ENCODE results near the gene CLCNKB.
"Not testable (repeated sequence)": the region's sequence is repeated elsewhere in the genome, so short reads cannot be mapped to it uniquely, and the experiment has no call there.

DNA sequence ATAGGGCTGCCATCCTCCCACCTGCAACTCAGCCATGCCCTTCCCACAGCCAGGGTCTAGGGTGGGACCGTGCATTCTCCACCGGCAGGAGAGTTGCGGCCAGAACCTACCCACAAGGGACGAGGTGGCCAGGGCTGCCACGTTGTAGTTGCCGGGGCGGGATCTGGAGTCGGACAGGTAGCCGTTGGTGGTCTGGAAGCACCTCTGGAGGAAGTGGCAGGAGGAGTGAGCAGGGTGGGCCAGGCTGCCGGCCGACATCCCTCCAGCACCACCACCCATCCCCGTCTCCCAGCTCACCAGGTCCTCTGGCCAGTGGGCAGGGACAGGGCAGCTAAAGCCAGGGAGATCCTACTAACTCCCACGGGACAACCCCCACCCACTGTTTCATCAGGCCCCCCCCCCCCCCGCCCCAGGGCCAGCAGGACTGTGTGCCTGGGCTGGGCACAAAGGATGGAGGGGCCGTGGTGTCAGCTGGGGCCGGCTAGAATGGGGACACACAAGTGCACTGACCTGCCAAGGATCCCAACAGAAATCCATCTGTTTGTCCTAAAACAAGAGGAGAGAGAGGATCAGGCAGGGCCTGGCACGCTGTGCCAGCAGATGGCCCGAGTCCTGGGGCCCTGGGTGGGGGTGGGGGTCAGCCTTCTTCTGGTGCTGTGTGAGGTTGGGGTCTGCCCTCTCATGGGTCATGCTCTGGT is 18.6 kb downstream of the CLCNKB start:
- TF ChIP-seq, protein P1, sequence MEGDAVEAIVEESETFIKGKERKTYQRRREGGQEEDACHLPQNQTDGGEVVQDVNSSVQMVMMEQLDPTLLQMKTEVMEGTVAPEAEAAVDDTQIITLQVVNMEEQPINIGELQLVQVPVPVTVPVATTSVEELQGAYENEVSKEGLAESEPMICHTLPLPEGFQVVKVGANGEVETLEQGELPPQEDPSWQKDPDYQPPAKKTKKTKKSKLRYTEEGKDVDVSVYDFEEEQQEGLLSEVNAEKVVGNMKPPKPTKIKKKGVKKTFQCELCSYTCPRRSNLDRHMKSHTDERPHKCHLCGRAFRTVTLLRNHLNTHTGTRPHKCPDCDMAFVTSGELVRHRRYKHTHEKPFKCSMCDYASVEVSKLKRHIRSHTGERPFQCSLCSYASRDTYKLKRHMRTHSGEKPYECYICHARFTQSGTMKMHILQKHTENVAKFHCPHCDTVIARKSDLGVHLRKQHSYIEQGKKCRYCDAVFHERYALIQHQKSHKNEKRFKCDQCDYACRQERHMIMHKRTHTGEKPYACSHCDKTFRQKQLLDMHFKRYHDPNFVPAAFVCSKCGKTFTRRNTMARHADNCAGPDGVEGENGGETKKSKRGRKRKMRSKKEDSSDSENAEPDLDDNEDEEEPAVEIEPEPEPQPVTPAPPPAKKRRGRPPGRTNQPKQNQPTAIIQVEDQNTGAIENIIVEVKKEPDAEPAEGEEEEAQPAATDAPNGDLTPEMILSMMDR (IDR thresholded peaks at IDR 0.05) = not testable (repeated sequence)
- TF ChIP-seq POLR2A (IDR thresholded peaks at IDR 0.05) = not testable (repeated sequence)
